Fibroblast of lung (primary cell): ENCODE data around the gene AKR1B15. TPM values are rescaled to one million over a fixed set of nuclear protein-coding genes. Genes with fewer than 3 reads are reported as not detected.
A peak's percentile ranks its signal among the peaks of the same experiment; 100 is the strongest.

Source experiments
- DNase-seq, 2 donors: peaks; one replicate each; pipeline versions ENCODE4 v3.0.0 to v3.0.0-alpha.2; 2010; ENCODE audit warnings: low read depth in 2 of 2
- H2AFZ ChIP-seq: 2 replicates; pipeline ENCODE4 v1.5.1; 2012; ENCODE audit warnings: low read length, control low read depth, inconsistent platforms
- H3K27ac ChIP-seq: 2 replicates; pipeline ENCODE4 v1.5.1; 2011; ENCODE audit warnings: low read length, control low read depth; ENCODE audit not compliant: insufficient read depth
- H3K27me3 ChIP-seq: 2 replicates; pipeline ENCODE4 v1.5.1; 2011; ENCODE audit warnings: mild to moderate bottlenecking, low read length; ENCODE audit not compliant: control insufficient read depth, insufficient read depth
- H3K36me3 ChIP-seq: 2 replicates; pipeline ENCODE4 v1.5.1; 2011; ENCODE audit warnings: low read length; ENCODE audit not compliant: control insufficient read depth, insufficient read depth
- H3K4me1 ChIP-seq: 2 replicates; pipeline ENCODE4 v1.5.1; 2011; ENCODE audit warnings: low read length; ENCODE audit not compliant: control insufficient read depth, insufficient read depth; ENCODE audit errors: extremely low read depth
- H3K4me2 ChIP-seq: 2 replicates; pipeline ENCODE4 v1.5.1; 2011; ENCODE audit warnings: low read length, control low read depth; ENCODE audit not compliant: insufficient read depth; ENCODE audit errors: extremely low read depth
- H3K4me3 ChIP-seq, 4 experiments: fragments of 200-600 bp in 1 of 4; sonication (generic) in 1 of 4; replicated peaks in 1 of 4; 2 replicates each; pipeline ENCODE4 v1.5.1; 2011 to 2016; ENCODE audit warnings: low read length in 4 of 4, low read depth in 3 of 4, mild to moderate bottlenecking in 3 of 4, control low read depth in 2 of 4, inconsistent platforms in 1 of 4, mixed read lengths in 1 of 4; ENCODE audit not compliant: insufficient read depth in 1 of 4; ENCODE audit errors: control extremely low read depth in 1 of 4
- H3K79me2 ChIP-seq: 2 replicates; pipeline ENCODE4 v1.5.1; 2012; ENCODE audit warnings: mild to moderate bottlenecking, low read length, inconsistent platforms; ENCODE audit not compliant: control insufficient read depth, insufficient read depth
- H3K9ac ChIP-seq: 2 replicates; pipeline ENCODE4 v1.5.1; 2011; ENCODE audit warnings: mild to moderate bottlenecking, low read length, control low read depth; ENCODE audit not compliant: insufficient read depth
- H3K9me3 ChIP-seq: 2 replicates; pipeline ENCODE4 v1.5.1; 2012; ENCODE audit warnings: low read depth, low read length; ENCODE audit not compliant: control insufficient read depth, insufficient read depth
- H4K20me1 ChIP-seq: 2 replicates; pipeline ENCODE4 v1.5.1; 2011; ENCODE audit warnings: low read length; ENCODE audit not compliant: control insufficient read depth, insufficient read depth; ENCODE audit errors: extremely low read depth
- CTCF ChIP-seq, 2 donors: IDR thresholded peaks in 1 of 2; conservative IDR thresholded peaks in 1 of 2; 1 replicate in 1 of 2; 2 replicates in 1 of 2; pipeline ENCODE4 v1.5.1; 2011 to 2012; ENCODE audit warnings: low read length in 2 of 2, control low read depth in 1 of 2, inconsistent platforms in 1 of 2, low read depth in 1 of 2, mild to moderate bottlenecking in 1 of 2
- EZH2 ChIP-seq: IDR thresholded peaks from 2 replicates; pipeline ENCODE4 v1.5.1; 2012; ENCODE audit warnings: low read length, control low read depth, mild to moderate bottlenecking; ENCODE audit errors: missing control alignments
- polyA plus RNA-seq, 2 donors: library from polyadenylated mRNA; depleted of rRNA in 1 of 2; stranded (reverse) in 1 of 2; unstranded in 1 of 2; fragments of >200 nt; gene quantifications; 2 replicates each; pipeline ENCODE4 v1.2.1, GENCODE V29; 2011 to 2012; ENCODE audit warnings: missing spikeins in 1 of 2
- total RNA-seq: library from RNA; depleted of rRNA; stranded (reverse); fragments of >200 nt; gene quantifications from 2 replicates; pipeline ENCODE4 v1.2.1, GENCODE V29; 2014

AKR1B15 gene
- total and polyA plus RNA-seq, 2 donors (not counting 1 experiment from before 2014, with no cell fraction given) = not detected

- TF ChIP-seq EZH2 (no peak), CTCF (conservative IDR thresholded peaks at IDR 0.05 in 1 of 2, IDR thresholded peaks at IDR 0.05 in 1 of 2; ENCODE audit: low read depth in 1 of 2, low read length in 2 of 2) (peak; percentile 75 to 76)
- Histone ChIP-seq H3K79me2 (no peaks in the 10 kb centered on the region), H3K4me1 (peaks cover 11% of the 10 kb centered on the region), H3K27ac (no peak overlapping the region), H3K36me3 (no peaks in the 10 kb centered on the region), H3K27me3 (no peaks in the 10 kb centered on the region), H3K4me2 (no peak overlapping the region), H3K9ac (no peak overlapping the region), H3K9me3 (no peaks in the 10 kb centered on the region), H2AFZ (no peak overlapping the region), H3K4me3 (no peak overlapping the region), H4K20me1 (no peaks in the 10 kb centered on the region)
- peak; percentile 32 to 67 for DNase-seq
These were observed 35.6 kb upstream of the AKR1B15 start for GRCh38 chr7:134513169-134513752.

- H3K27me3 ChIP-seq = no peaks in the 10 kb centered on the region
- H3K9ac ChIP-seq = no peak overlapping the region
- DNase-seq = no peak
- peaks cover 11% of the 10 kb centered on the region for H3K4me1 ChIP-seq
- no peaks in the 10 kb centered on the region for H4K20me1 ChIP-seq
- H3K4me2 ChIP-seq = no peak overlapping the region
- no peak overlapping the region for H3K27ac ChIP-seq
- H3K9me3 ChIP-seq = no peaks in the 10 kb centered on the region
- no peak overlapping the region for H2AFZ ChIP-seq
- no peaks in the 10 kb centered on the region for H3K36me3 ChIP-seq
- H3K79me2 ChIP-seq = no peaks in the 10 kb centered on the region
- TF ChIP-seq EZH2 (no peak), CTCF (conservative IDR thresholded peaks at IDR 0.05 in 1 of 2, IDR thresholded peaks at IDR 0.05 in 1 of 2; ENCODE audit: low read depth in 1 of 2, low read length in 2 of 2) (no peak)
- H3K4me3 ChIP-seq = no peak overlapping the region
These were observed 34.8 kb upstream of the AKR1B15 start for GRCh38 chr7:134514106-134514505.

- H3K27me3 ChIP-seq = no peaks in the 10 kb centered on the region
- no peak for TF ChIP-seq EZH2
- peak; percentile 70 to 77 for TF ChIP-seq CTCF (conservative IDR thresholded peaks at IDR 0.05 in 1 of 2, IDR thresholded peaks at IDR 0.05 in 1 of 2; ENCODE audit: low read depth in 1 of 2, low read length in 2 of 2)
- no peaks in the 10 kb centered on the region for H3K79me2 ChIP-seq
- H3K4me1 ChIP-seq = peaks cover 11% of the 10 kb centered on the region
- H3K9me3 ChIP-seq = no peaks in the 10 kb centered on the region
- no peak overlapping the region for H3K4me2 ChIP-seq
- no peak overlapping the region for H3K27ac ChIP-seq
- no peaks in the 10 kb centered on the region for H4K20me1 ChIP-seq
- H2AFZ ChIP-seq = no peak overlapping the region
- peak; percentile 65 to 85 for DNase-seq
- H3K4me3 ChIP-seq = no peak overlapping the region
- no peaks in the 10 kb centered on the region for H3K36me3 ChIP-seq
- no peak overlapping the region for H3K9ac ChIP-seq
These were observed 34.2 kb upstream of the AKR1B15 start for GRCh38 chr7:134514663-134515062.
